T-helper 1 cell (primary cell): Measurements from ENCODE around the gene BMPR1B.
"Not testable (repeated sequence)": the region's sequence is repeated elsewhere in the genome, so short reads cannot be mapped to it uniquely, and the experiment has no call there.

Experiments
- DNase-seq, 5 donors: peaks; one replicate each; pipeline ENCODE4 v3.0.0-alpha.2; 2012 to 2020

BMPR1B gene

GRCh38 chr4:95158045-95158444, 400.3 kb downstream of the BMPR1B start:
- DNase-seq = no peak

- DNase-seq = no peak
Measured at GRCh38 chr4:95158626-95159025, 400.9 kb downstream of the BMPR1B start.

- DNase-seq = no peak
Measured at GRCh38 chr4:95159384-95159783, 401.6 kb downstream of the BMPR1B start.

- DNase-seq = no peak
Measured at GRCh38 chr4:95161781-95162469, 404.2 kb downstream of the BMPR1B start.

GRCh38 chr4:95162867-95163266, 405.1 kb downstream of the BMPR1B start:
- DNase-seq = no peak

GRCh38 chr4:95165926-95166524, 408.3 kb downstream of the BMPR1B start:
- peak in 2 of 5 donors; percentile 15 to 56 for DNase-seq

GRCh38 chr4:95167805-95168204, 410.1 kb downstream of the BMPR1B start:
- DNase-seq = no peak

GRCh38 chr4:95170176-95170575, 412.4 kb downstream of the BMPR1B start:
- DNase-seq = no peak

- DNase-seq = not testable (repeated sequence)
Measured at GRCh38 chr4:95171377-95171776, 413.6 kb downstream of the BMPR1B start.

- DNase-seq = no peak
Measured at GRCh38 chr4:95178938-95179337, 421.2 kb downstream of the BMPR1B start.

GRCh38 chr4:95180531-95181242, 422.9 kb downstream of the BMPR1B start:
- DNase-seq = no peak

GRCh38 chr4:95181243-95181995, 423.7 kb downstream of the BMPR1B start:
- no peak for DNase-seq

- DNase-seq = no peak
Measured at GRCh38 chr4:95181996-95182306, 424.2 kb downstream of the BMPR1B start.

- DNase-seq = no peak
Measured at GRCh38 chr4:95183656-95184408, 426.1 kb downstream of the BMPR1B start.

- no peak for DNase-seq
Measured at GRCh38 chr4:95186666-95187065, 428.9 kb downstream of the BMPR1B start.

- no peak for DNase-seq
Measured at GRCh38 chr4:95188701-95189370, 431.1 kb downstream of the BMPR1B start.

- no peak for DNase-seq
Measured at GRCh38 chr4:95190751-95191436, 433.1 kb downstream of the BMPR1B start.

- DNase-seq = no peak
Measured at GRCh38 chr4:95191537-95191936, 433.8 kb downstream of the BMPR1B start.

GRCh38 chr4:95193391-95194224, 435.9 kb downstream of the BMPR1B start:
- no peak for DNase-seq

GRCh38 chr4:95197353-95197752, 439.6 kb downstream of the BMPR1B start:
- no peak for DNase-seq

- DNase-seq = no peak
Measured at GRCh38 chr4:95198961-95199360, 441.2 kb downstream of the BMPR1B start.
